Spleen (tissue), 11 donors: ENCODE results near the gene HIVEP1. TPM values are rescaled to one million over a fixed set of nuclear protein-coding genes. Genes with fewer than 3 reads are reported as not detected.

Source experiments
- DNase-seq: peaks from one replicate; pipeline ENCODE4 v3.0.0-alpha.2; 2020
- H3K27ac ChIP-seq, 8 donors: fragments of 200-600 bp; sonication (generic) in 7 of 8; 1 replicate in 4 of 8; 2 replicates in 4 of 8; pipeline versions ENCODE4 v1.5.0 to v1.8.0; 2016 to 2021; ENCODE audit warnings: inconsistent platforms in 4 of 8, mild to moderate bottlenecking in 4 of 8, moderate library complexity in 1 of 8
- H3K27me3 ChIP-seq, 7 donors: fragments of 200-600 bp; sonication (generic) in 6 of 7; replicated peaks in 1 of 7; 1 replicate in 4 of 7; 2 replicates in 3 of 7; pipeline versions ENCODE4 v1.5.0 to v1.8.0; 2016 to 2021; ENCODE audit warnings: inconsistent platforms in 3 of 7, mild to moderate bottlenecking in 1 of 7
- H3K36me3 ChIP-seq, 6 donors: fragments of 200-600 bp; sonication (generic) in 5 of 6; 1 replicate in 4 of 6; 2 replicates in 2 of 6; pipeline versions ENCODE4 v1.5.0 to v1.8.0; 2016 to 2021; ENCODE audit warnings: inconsistent platforms in 2 of 6
- H3K4me1 ChIP-seq, 6 donors: fragments of 200-600 bp; sonication (generic) in 5 of 6; 1 replicate in 3 of 6; 2 replicates in 3 of 6; pipeline versions ENCODE4 v1.5.0 to v1.8.0; 2016 to 2021; ENCODE audit warnings: inconsistent platforms in 3 of 6
- H3K4me3 ChIP-seq, 8 donors: fragments of 200-600 bp; sonication (generic) in 7 of 8; 1 replicate in 4 of 8; 2 replicates in 4 of 8; pipeline versions ENCODE4 v1.5.0 to v1.8.0; 2016 to 2021; ENCODE audit warnings: inconsistent platforms in 4 of 8, mild to moderate bottlenecking in 4 of 8, moderate library complexity in 2 of 8
- H3K9me3 ChIP-seq, 8 donors: fragments of 200-600 bp; sonication (generic) in 7 of 8; 1 replicate in 4 of 8; 2 replicates in 4 of 8; pipeline versions ENCODE4 v1.5.0 to v1.8.0; 2016 to 2021; ENCODE audit warnings: inconsistent platforms in 4 of 8
- POLR2A ChIP-seq, 3 donors: fragments of 450-650 bp; IDR thresholded peaks; one replicate each; pipeline ENCODE4 v1.5.1; 2017; ENCODE audit warnings: antibody characterized with exemption in 3 of 3, mild to moderate bottlenecking in 1 of 3
- POLR2AphosphoS5 ChIP-seq, 3 donors: sonication (generic); formaldehyde crosslinking; IDR thresholded peaks; one replicate each; pipeline ENCODE4 v1.5.1; 2017; ENCODE audit warnings: antibody characterized with exemption in 3 of 3
- WGBS, 5 donors: extraction: QIAGEN DNeasy Blood & Tissue Kit in 3 of 5; methylation state at CpG; one replicate each; pipeline versions ENCODE4 v1.1.5 to v1.1.7; 2013 to 2018; 5-methylcytosine and 5-hydroxymethylcytosine counted together
- intact Hi-C: fragments of 100-400 bp; cut with DNase I; formaldehyde crosslinking; loops from one replicate; pipeline ENCODE4 v1.15.0; 2023; ENCODE audit warnings: low total_unique reads
- polyA plus RNA-seq, 3 donors: library from polyadenylated mRNA; stranded (reverse); fragments of 200-250 nt; gene quantifications; one replicate each; pipeline ENCODE4 v1.2.1, GENCODE V29; 2013
- total RNA-seq, 7 donors: library from RNA; depleted of rRNA in 3 of 7; stranded (reverse); fragments of >200 nt in 3 of 7; fragmentation: NEBNext Ultra II Directional in 4 of 7; extraction: Animal tissue kit (Norgen Biotek cat#: 25700) in 4 of 7; gene quantifications; one replicate each; pipeline versions ENCODE4 v1.1.0 to v1.2.1, GENCODE V29; 2016 to 2021
- TF ChIP-seq, protein P1 (sequence below), 11 experiments: fragments of 200-600 bp in 7 of 11; fragments of 450-650 bp in 4 of 11; sonication (generic) in 4 of 11; IDR thresholded peaks in 8 of 11; conservative IDR thresholded peaks in 3 of 11; 1 replicate in 7 of 11; 2 replicates in 4 of 11; pipeline versions ENCODE4 v1.4.0 to v1.8.0; 2016 to 2021; ENCODE audit warnings: antibody characterized with exemption in 11 of 11, inconsistent platforms in 4 of 11, mild to moderate bottlenecking in 1 of 11
- donor health status: healthy with polysubstance abuse.
- donor health status: DM: no; HTN: no; CAD: no; lungs with moderate emphysema.
- donor health status: DM: no; HTN: no; CAD: no.
- donor health status: Bipolar disorder and iron deficiency.
- donor health status: healthy.
- donor health status: DM: no; HTN: no; CAD: no.
- donor health status: DM: yes; HTN: yes; CAD: no.

The HIVEP1 gene
- total and polyA plus RNA-seq, 10 donors, result 2.8 to 64.1 (median 39.7) TPM

GRCh38 chr6:12138381-12138780 lies 126.3 kb downstream of the HIVEP1 start:
- Histone ChIP-seq H3K9me3 (peaks cover 0 to under 1% (median 0%) of the 10 kb centered on the region in 8 donors), H3K4me1 (peaks cover 0 to 16% (median 1%) of the 10 kb centered on the region in 6 donors), H3K4me3 (no peak overlapping the region), H3K27ac (no peak overlapping the region), H3K27me3 (no peaks in the 10 kb centered on the region), H3K36me3 (peaks cover 3 to 45% (median 20%) of the 10 kb centered on the region in 6 donors)
- intact Hi-C loops, result no loop called here
- WGBS, 5 donors, result 75 to 95% (median 81%) methylated on average over 1 of the region's 1 CpG
- TF ChIP-seq POLR2A (IDR thresholded peaks at IDR 0.05) (no peak), POLR2AphosphoS5 (IDR thresholded peaks at IDR 0.05) (no peak)
- TF ChIP-seq, protein P1, sequence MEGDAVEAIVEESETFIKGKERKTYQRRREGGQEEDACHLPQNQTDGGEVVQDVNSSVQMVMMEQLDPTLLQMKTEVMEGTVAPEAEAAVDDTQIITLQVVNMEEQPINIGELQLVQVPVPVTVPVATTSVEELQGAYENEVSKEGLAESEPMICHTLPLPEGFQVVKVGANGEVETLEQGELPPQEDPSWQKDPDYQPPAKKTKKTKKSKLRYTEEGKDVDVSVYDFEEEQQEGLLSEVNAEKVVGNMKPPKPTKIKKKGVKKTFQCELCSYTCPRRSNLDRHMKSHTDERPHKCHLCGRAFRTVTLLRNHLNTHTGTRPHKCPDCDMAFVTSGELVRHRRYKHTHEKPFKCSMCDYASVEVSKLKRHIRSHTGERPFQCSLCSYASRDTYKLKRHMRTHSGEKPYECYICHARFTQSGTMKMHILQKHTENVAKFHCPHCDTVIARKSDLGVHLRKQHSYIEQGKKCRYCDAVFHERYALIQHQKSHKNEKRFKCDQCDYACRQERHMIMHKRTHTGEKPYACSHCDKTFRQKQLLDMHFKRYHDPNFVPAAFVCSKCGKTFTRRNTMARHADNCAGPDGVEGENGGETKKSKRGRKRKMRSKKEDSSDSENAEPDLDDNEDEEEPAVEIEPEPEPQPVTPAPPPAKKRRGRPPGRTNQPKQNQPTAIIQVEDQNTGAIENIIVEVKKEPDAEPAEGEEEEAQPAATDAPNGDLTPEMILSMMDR (IDR thresholded peaks at IDR 0.05 in 8 of 11, conservative IDR thresholded peaks at IDR 0.05 in 3 of 11), result no peak
- DNase-seq, result no peak

DNA sequence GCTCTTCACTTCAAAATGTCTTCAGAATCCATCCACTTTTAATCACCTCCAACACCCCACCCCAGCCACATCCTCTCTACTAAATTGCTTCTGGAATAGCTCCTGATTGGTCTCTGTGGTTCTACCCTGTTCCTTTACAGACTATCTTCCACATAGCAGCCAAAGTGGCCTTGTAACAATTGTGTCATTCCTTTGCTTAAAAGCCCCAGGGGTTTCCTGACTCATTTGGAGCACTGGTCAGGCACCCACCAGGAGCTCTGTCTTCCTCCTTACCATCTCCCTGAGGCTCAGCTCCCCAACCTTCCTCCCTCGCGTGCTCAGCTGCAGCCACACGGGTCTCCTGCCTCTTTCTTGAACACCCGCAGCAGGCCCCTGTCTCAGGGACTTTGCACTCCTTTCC lies 126.8 kb downstream of the HIVEP1 start:
- Histone ChIP-seq H3K4me1 (peaks cover 0 to 16% (median 1%) of the 10 kb centered on the region in 6 donors), H3K9me3 (peaks cover 0 to 6% (median 0%) of the 10 kb centered on the region in 8 donors), H3K4me3 (no peak overlapping the region), H3K27ac (no peak overlapping the region), H3K36me3 (peaks cover 3 to 45% (median 20%) of the 10 kb centered on the region in 6 donors), H3K27me3 (no peaks in the 10 kb centered on the region)
- intact Hi-C loops, result no loop called here
- TF ChIP-seq, protein P1 (IDR thresholded peaks at IDR 0.05 in 8 of 11, conservative IDR thresholded peaks at IDR 0.05 in 3 of 11), result no peak
- TF ChIP-seq POLR2A (IDR thresholded peaks at IDR 0.05), result no peak
- no peak for TF ChIP-seq POLR2AphosphoS5 (IDR thresholded peaks at IDR 0.05)
- DNase-seq, result no peak
- WGBS, 5 donors, result 94 to 100% (median 98%) methylated on average over 4 of the region's 4 CpGs

DNA sequence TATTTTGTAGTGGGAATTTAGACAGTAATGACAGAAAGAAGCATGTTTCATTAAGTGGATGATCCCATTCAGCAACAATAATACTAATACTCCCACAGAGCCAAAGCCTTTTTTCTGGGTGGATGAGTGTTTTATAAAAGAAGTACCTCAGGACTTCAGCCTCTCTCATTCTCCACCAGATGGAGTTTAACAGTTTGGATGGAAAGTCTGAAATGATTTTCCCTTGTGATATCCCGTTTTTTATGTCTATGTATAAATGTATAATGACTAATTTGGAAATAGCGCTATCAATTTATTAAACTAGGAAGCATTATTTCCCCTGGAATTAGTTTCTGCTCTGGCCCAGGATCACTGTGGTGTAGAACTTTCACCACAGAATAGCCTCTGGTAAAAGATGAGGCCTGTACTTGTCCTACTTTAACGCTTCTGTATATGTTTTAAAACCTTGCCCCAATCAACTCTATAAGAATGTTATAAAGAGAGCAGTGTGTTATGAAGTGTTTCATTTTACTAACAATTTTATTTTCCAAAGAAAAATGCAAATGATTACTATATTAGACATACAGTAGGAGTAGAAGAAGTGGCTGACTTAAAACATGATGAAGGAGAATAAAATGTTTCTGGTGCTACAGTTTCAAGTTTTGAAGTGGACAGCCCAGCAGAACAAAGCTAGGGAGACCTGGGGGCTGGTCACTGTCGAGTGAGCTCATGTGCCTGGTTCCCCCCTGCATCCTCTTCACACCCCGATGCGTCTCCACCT lies 135.6 kb downstream of the HIVEP1 start:
- Histone ChIP-seq H3K27me3 (no peaks in the 10 kb centered on the region), H3K4me3 (no peak overlapping the region), H3K27ac (no peak overlapping the region), H3K4me1 (peaks cover 0 to 10% (median 0%) of the 10 kb centered on the region in 6 donors), H3K36me3 (peaks cover 0 to 10% (median 0%) of the 10 kb centered on the region in 6 donors), H3K9me3 (peaks cover 0 to 7% (median 0%) of the 10 kb centered on the region in 8 donors)
- intact Hi-C loops, result no loop called here
- no peak for TF ChIP-seq POLR2AphosphoS5 (IDR thresholded peaks at IDR 0.05)
- TF ChIP-seq, protein P1 (IDR thresholded peaks at IDR 0.05 in 8 of 11, conservative IDR thresholded peaks at IDR 0.05 in 3 of 11), result peak in 1 of 11 experiments; percentile 11
- TF ChIP-seq POLR2A (IDR thresholded peaks at IDR 0.05), result no peak
- DNase-seq, result no peak
- WGBS, 5 donors, result 74 to 93% (median 88%) methylated on average over 6 of the region's 6 CpGs

- no peak overlapping the region for H3K4me3 ChIP-seq
- WGBS, 5 donors, result 91 to 98% (median 94%) methylated on average over 3 of the region's 3 CpGs
- no peak overlapping the region for H3K27ac ChIP-seq
- H3K9me3 ChIP-seq, result peaks cover 0 to 7% (median 0%) of the 10 kb centered on the region in 8 donors
- DNase-seq, result no peak
- no peak for TF ChIP-seq POLR2A (IDR thresholded peaks at IDR 0.05)
- peaks cover 0 to 10% (median 0%) of the 10 kb centered on the region in 6 donors for H3K4me1 ChIP-seq
- intact Hi-C loops, result no loop called here
- H3K27me3 ChIP-seq, result no peaks in the 10 kb centered on the region
- H3K36me3 ChIP-seq, result peaks cover 0 to 10% (median 0%) of the 10 kb centered on the region in 6 donors
Observed at GRCh38 chr6:12148317-12148801, 136.2 kb downstream of the HIVEP1 start.
